Liver (tissue), 9 donors: ENCODE results near the gene NPS. TPM values are rescaled to one million over a fixed set of nuclear protein-coding genes. Genes with fewer than 3 reads are reported as not detected.

Experiments
- DNase-seq: peaks from one replicate; pipeline ENCODE4 v3.0.0-alpha.2; 2017; ENCODE audit warnings: low spot score
- H3K27ac ChIP-seq, 2 donors: one replicate each; pipeline ENCODE4 v1.7.0; 2013; ENCODE audit warnings: inconsistent platforms in 2 of 2, low read length in 2 of 2, control low read depth in 1 of 2, low read depth in 1 of 2, mild to moderate bottlenecking in 1 of 2
- H3K27me3 ChIP-seq, 4 donors: one replicate each; pipeline versions ENCODE4 v1.6.1 to v1.7.0; 2013; ENCODE audit warnings: low read length in 3 of 4, inconsistent platforms in 1 of 4, mild to moderate bottlenecking in 1 of 4, moderate library complexity in 1 of 4; ENCODE audit not compliant: control insufficient read depth in 4 of 4, insufficient read depth in 4 of 4
- H3K36me3 ChIP-seq, 4 donors: one replicate each; pipeline versions ENCODE4 v1.6.1 to v1.7.0; 2013; ENCODE audit warnings: low read length in 3 of 4, mild to moderate bottlenecking in 3 of 4, low read depth in 1 of 4, moderate library complexity in 1 of 4; ENCODE audit not compliant: control insufficient read depth in 4 of 4, insufficient read depth in 3 of 4
- H3K4me1 ChIP-seq, 4 donors: one replicate each; pipeline versions ENCODE4 v1.6.1 to v1.7.0; 2013; ENCODE audit warnings: low read length in 3 of 4, mild to moderate bottlenecking in 3 of 4, moderate library complexity in 1 of 4; ENCODE audit not compliant: control insufficient read depth in 4 of 4, insufficient read depth in 4 of 4
- H3K4me3 ChIP-seq, 3 donors: one replicate each; pipeline versions ENCODE4 v1.6.1 to v1.7.0; 2013; ENCODE audit warnings: low read length in 3 of 3, control low read depth in 1 of 3, low read depth in 1 of 3, mild to moderate bottlenecking in 1 of 3
- H3K9ac ChIP-seq, 2 donors: one replicate each; pipeline ENCODE4 v1.7.0; 2013; ENCODE audit warnings: low read length in 2 of 2, mild to moderate bottlenecking in 2 of 2, moderate library complexity in 2 of 2, control low read depth in 1 of 2, low read depth in 1 of 2
- H3K9me3 ChIP-seq, 4 donors: one replicate each; pipeline versions ENCODE4 v1.6.1 to v1.7.0; 2013; ENCODE audit warnings: low read length in 3 of 4; ENCODE audit not compliant: control insufficient read depth in 4 of 4
- EGR1 ChIP-seq, 2 donors: IDR thresholded peaks; 2 replicates each; pipeline ENCODE4 v1.6.1; 2016 to 2018; ENCODE audit warnings: antibody characterized with exemption in 2 of 2, low read depth in 2 of 2
- FOXA1 ChIP-seq: IDR thresholded peaks from 2 replicates; pipeline ENCODE4 v1.6.1; 2016; ENCODE audit warnings: antibody characterized with exemption
- FOXA2 ChIP-seq: IDR thresholded peaks from 2 replicates; pipeline ENCODE4 v1.6.1; 2016; ENCODE audit warnings: antibody characterized with exemption
- GABPA ChIP-seq, 2 donors: IDR thresholded peaks in 1 of 2; conservative IDR thresholded peaks in 1 of 2; 2 replicates each; pipeline ENCODE4 v1.6.1; 2016; ENCODE audit warnings: antibody characterized with exemption in 2 of 2, mild to moderate bottlenecking in 1 of 2, moderate library complexity in 1 of 2
- HNF4A ChIP-seq, 2 donors: conservative IDR thresholded peaks; 2 replicates each; pipeline ENCODE4 v1.6.1; 2016; ENCODE audit warnings: antibody characterized with exemption in 2 of 2, mild to moderate bottlenecking in 2 of 2
- JUND ChIP-seq, 2 donors: IDR thresholded peaks; 2 replicates each; pipeline ENCODE4 v1.6.1; 2016; ENCODE audit warnings: antibody characterized with exemption in 2 of 2
- NR2F2 ChIP-seq: IDR thresholded peaks from 2 replicates; pipeline ENCODE4 v1.6.1; 2016; ENCODE audit warnings: antibody characterized with exemption
- RAD21 ChIP-seq, 2 donors: IDR thresholded peaks; 2 replicates each; pipeline ENCODE4 v1.6.1; 2016; ENCODE audit warnings: antibody characterized with exemption in 2 of 2, mild to moderate bottlenecking in 2 of 2
- REST ChIP-seq: IDR thresholded peaks from 2 replicates; pipeline ENCODE4 v1.6.1; 2016; ENCODE audit warnings: antibody characterized with exemption, mild to moderate bottlenecking
- RXRA ChIP-seq, 2 donors: IDR thresholded peaks; 2 replicates each; pipeline ENCODE4 v1.6.1; 2017 to 2018; ENCODE audit warnings: antibody characterized with exemption in 2 of 2, mild to moderate bottlenecking in 1 of 2
- SP1 ChIP-seq: IDR thresholded peaks from 2 replicates; pipeline ENCODE4 v1.6.1; 2018; ENCODE audit warnings: antibody characterized with exemption, mild to moderate bottlenecking
- TAF1 ChIP-seq: conservative IDR thresholded peaks from 2 replicates; pipeline ENCODE4 v1.6.1; 2016; ENCODE audit warnings: antibody characterized with exemption, mild to moderate bottlenecking
- YY1 ChIP-seq: IDR thresholded peaks from 2 replicates; pipeline ENCODE4 v1.6.1; 2016; ENCODE audit warnings: antibody characterized with exemption, mild to moderate bottlenecking
- WGBS: extraction: QIAGEN DNeasy Blood & Tissue Kit; methylation state at CpG from one replicate; pipeline ENCODE4 v1.1.7; 2013; 5-methylcytosine and 5-hydroxymethylcytosine counted together
- polyA plus RNA-seq, 2 donors: library from polyadenylated mRNA; stranded (reverse) in 1 of 2; unstranded in 1 of 2; fragments of 200-250 nt in 1 of 2; fragments of >200 nt in 1 of 2; fragmentation: Nextera tagmentation in 1 of 2; extraction: Ambion mirVana in 1 of 2; gene quantifications; one replicate each; pipeline versions ENCODE4 v1.2.1 to v1.2.3, GENCODE V29; 2013 to 2015
- total RNA-seq, 2 donors: library from RNA; depleted of rRNA; stranded (reverse); fragments of >200 nt; gene quantifications; one replicate each; pipeline ENCODE4 v1.2.3, GENCODE V29; 2014
- TF ChIP-seq, protein P1 (sequence below): IDR thresholded peaks from 2 replicates; pipeline ENCODE4 v1.6.1; 2016; ENCODE audit warnings: antibody characterized with exemption
- TF ChIP-seq, protein P2 (sequence below): fragments of 150-350 bp; IDR thresholded peaks from 2 replicates; pipeline ENCODE4 v1.5.1; 2017; ENCODE audit warnings: improper control_type of control experiment, low read depth, low read length; ENCODE audit not compliant: missing input control
- TF ChIP-seq, protein P3 (sequence below): IDR thresholded peaks from 2 replicates; pipeline ENCODE4 v1.6.1; 2016; ENCODE audit warnings: antibody characterized with exemption
- donor health status: healthy.
- donor health status: healthy.
- donor health status: healthy.
- donor health status: healthy.
- donor health status: healthy.

NPS gene
- total and polyA plus RNA-seq, 4 donors, result not detected

DNA sequence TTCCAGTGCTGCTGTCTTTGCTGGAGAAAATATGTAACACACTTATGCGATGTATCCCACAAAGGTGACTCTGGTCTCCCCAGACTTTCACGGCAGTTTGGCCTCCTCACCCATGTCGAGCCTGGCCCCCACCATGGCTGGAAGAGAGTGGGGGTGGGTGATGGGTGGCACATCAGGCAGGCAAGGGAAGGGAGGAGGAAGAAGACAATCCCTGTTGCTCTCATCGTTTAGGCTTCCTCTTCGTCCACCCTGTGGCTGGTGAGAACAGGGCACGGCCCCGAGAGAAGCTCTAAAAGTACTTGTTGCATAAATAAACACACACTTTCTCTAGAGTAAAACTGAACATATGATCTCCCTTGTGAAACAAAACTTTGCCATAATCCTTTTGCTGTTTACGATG is 11.2 kb upstream of the NPS start (continued):
- TF ChIP-seq, protein P1, sequence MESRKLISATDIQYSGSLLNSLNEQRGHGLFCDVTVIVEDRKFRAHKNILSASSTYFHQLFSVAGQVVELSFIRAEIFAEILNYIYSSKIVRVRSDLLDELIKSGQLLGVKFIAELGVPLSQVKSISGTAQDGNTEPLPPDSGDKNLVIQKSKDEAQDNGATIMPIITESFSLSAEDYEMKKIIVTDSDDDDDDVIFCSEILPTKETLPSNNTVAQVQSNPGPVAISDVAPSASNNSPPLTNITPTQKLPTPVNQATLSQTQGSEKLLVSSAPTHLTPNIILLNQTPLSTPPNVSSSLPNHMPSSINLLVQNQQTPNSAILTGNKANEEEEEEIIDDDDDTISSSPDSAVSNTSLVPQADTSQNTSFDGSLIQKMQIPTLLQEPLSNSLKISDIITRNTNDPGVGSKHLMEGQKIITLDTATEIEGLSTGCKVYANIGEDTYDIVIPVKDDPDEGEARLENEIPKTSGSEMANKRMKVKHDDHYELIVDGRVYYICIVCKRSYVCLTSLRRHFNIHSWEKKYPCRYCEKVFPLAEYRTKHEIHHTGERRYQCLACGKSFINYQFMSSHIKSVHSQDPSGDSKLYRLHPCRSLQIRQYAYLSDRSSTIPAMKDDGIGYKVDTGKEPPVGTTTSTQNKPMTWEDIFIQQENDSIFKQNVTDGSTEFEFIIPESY, result no peak
- TF ChIP-seq RXRA (IDR thresholded peaks at IDR 0.05) (no peak), FOXA1 (no peak)

DNA sequence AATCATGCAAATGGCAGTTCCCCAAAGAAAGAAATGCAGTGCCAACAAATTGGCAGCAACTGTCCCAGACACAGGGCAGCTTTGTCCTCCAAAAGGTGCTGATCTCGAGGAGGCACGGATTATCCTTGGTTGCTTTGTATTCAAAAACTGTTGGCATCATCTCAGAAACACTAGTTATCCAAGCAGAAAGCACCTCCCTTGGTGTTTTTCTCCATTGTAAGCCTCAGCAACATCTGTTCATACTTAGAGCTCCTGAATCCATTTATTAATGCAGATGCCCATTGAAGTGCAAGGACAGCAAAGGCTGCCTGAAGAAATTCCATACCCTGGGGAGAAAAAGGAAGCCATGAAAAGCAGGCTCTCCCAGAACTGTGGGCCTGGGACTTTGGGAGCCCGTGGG is 1.1 kb upstream of the NPS start:
- Histone ChIP-seq H3K9ac (no peak overlapping the region), H3K36me3 (no peaks in the 10 kb centered on the region), H3K27ac (no peak overlapping the region), H3K4me1 (no peaks in the 10 kb centered on the region), H3K4me3 (no peak overlapping the region), H3K9me3 (peaks cover 0 to 7% (median 2%) of the 10 kb centered on the region in 4 donors), H3K27me3 (peaks cover 0 to 5% (median 1%) of the 10 kb centered on the region in 4 donors)
- TF ChIP-seq FOXA1 (no peak), GABPA (IDR thresholded peaks at IDR 0.05 in 1 of 2, conservative IDR thresholded peaks at IDR 0.05 in 1 of 2) (no peak), HNF4A (conservative IDR thresholded peaks at IDR 0.05) (no peak), NR2F2 (no peak), RAD21 (IDR thresholded peaks at IDR 0.05) (no peak), TAF1 (no peak), FOXA2 (no peak), SP1 (no peak), EGR1 (IDR thresholded peaks at IDR 0.05; ENCODE audit: low read depth in 2 of 2) (no peak)
- TF ChIP-seq, protein P1, result no peak
- DNase-seq, result no peak
- WGBS, result 68% methylated on average over 3 of the region's 3 CpGs

DNA sequence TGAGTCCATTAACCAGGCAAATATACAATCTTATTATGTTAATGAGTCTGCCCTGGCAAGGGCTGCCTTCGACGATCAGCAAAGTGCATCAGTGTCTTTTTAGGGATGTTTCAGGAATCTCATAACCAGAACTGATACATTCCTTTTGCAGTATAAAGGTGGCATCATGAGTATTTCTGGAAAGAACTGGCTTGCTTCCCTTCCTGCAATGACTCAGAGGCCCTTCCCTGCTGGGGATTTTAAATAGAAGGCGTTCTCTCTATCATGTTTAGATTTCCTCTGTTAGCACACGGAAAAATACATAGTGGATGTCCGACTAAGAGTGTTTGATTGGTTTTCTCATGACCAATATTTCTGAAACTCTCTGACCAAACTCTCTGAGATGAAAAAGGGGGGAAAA is 1.8 kb downstream of the NPS start:
- 63% methylated on average over 5 of the region's 5 CpGs for WGBS
- H3K4me3 ChIP-seq, result no peak overlapping the region
- H3K36me3 ChIP-seq, result no peaks in the 10 kb centered on the region
- H3K9me3 ChIP-seq, result no peaks in the 10 kb centered on the region
- TF ChIP-seq RXRA (IDR thresholded peaks at IDR 0.05) (no peak), FOXA1 (no peak), YY1 (no peak), NR2F2 (no peak), REST (no peak), GABPA (IDR thresholded peaks at IDR 0.05 in 1 of 2, conservative IDR thresholded peaks at IDR 0.05 in 1 of 2) (no peak), JUND (IDR thresholded peaks at IDR 0.05) (no peak), SP1 (no peak), EGR1 (IDR thresholded peaks at IDR 0.05; ENCODE audit: low read depth in 2 of 2) (no peak), RAD21 (IDR thresholded peaks at IDR 0.05) (no peak), HNF4A (conservative IDR thresholded peaks at IDR 0.05) (no peak), FOXA2 (no peak), TAF1 (no peak)
- TF ChIP-seq, protein P2, sequence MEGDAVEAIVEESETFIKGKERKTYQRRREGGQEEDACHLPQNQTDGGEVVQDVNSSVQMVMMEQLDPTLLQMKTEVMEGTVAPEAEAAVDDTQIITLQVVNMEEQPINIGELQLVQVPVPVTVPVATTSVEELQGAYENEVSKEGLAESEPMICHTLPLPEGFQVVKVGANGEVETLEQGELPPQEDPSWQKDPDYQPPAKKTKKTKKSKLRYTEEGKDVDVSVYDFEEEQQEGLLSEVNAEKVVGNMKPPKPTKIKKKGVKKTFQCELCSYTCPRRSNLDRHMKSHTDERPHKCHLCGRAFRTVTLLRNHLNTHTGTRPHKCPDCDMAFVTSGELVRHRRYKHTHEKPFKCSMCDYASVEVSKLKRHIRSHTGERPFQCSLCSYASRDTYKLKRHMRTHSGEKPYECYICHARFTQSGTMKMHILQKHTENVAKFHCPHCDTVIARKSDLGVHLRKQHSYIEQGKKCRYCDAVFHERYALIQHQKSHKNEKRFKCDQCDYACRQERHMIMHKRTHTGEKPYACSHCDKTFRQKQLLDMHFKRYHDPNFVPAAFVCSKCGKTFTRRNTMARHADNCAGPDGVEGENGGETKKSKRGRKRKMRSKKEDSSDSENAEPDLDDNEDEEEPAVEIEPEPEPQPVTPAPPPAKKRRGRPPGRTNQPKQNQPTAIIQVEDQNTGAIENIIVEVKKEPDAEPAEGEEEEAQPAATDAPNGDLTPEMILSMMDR, result no peak
- TF ChIP-seq, protein P1, result no peak
- TF ChIP-seq, protein P3, sequence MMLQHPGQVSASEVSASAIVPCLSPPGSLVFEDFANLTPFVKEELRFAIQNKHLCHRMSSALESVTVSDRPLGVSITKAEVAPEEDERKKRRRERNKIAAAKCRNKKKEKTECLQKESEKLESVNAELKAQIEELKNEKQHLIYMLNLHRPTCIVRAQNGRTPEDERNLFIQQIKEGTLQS, result no peak
- H3K9ac ChIP-seq, result no peak overlapping the region
- peaks cover 0 to 8% (median 1%) of the 10 kb centered on the region in 4 donors for H3K27me3 ChIP-seq
- no peaks in the 10 kb centered on the region for H3K4me1 ChIP-seq
- no peak overlapping the region for H3K27ac ChIP-seq
- no peak for DNase-seq
